ENCODE measurements around the gene PRF1.

PRF1 gene

DNA sequence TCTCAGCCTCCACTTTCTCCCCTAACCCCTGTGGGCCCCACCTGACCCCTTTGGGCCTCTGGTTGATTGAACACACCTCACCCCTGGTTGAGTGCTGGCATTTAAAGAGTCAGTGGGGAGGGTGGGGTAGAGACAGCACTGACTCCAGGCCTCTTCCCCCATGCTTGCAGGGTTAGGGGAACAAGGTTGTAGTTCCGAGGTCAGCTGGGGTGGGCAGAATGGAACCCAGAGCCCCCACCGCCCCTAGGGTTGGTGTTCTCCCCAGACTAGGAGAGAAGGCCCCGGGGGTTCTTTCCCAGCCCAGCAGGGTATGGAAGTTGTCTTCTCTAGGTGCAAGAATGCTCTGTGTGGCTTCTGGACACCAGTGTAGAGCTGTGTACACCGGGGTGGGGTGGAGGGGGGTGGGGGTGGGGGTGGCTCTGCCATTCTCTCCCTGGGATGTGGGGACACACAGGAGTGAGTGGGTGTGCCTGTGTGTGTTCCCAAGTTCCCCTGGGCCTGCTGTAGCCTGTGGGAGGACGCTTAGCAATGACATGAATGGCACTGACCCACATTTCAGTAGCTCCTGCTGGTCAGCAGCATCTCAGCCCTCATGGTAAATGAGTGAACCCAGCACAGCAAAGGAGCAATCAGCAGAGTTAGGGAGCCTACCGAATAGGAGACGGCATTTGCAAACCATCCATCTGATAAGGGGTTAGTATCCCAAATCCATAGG lies 33.6 kb downstream of the PRF1 start:
- TF ChIP-seq CTCF (conservative IDR thresholded peaks at IDR 0.05) = no peak
- H3K27ac ChIP-seq = no peak overlapping the region

- no peak for TF ChIP-seq CTCF (conservative IDR thresholded peaks at IDR 0.05)
- H3K27ac ChIP-seq = no peak overlapping the region
These were observed 34.4 kb downstream of the PRF1 start for GRCh38 chr10:70568113-70568512.

DNA sequence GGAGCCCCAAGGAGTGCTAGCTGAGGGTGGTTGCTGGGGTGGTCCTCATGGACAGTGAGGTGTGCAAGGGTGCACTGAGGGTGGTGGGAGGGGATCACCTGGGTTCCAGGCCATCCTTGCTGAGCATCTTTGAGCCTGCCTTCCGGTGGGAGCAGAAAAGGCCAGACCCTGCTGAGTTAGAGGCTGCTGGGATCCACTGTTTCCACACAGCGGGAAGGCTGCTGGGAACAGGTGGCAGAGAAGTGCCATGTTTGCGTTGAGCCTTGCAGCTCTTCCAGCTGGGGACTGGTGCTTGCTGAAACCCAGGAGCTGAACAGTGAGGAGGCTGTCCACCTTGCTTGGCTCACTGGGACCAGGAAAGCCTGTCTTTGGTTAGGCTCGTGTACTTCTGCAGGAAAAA lies 34.9 kb downstream of the PRF1 start:
- H3K27ac ChIP-seq = no peak overlapping the region
- TF ChIP-seq CTCF (conservative IDR thresholded peaks at IDR 0.05) = no peak

DNA sequence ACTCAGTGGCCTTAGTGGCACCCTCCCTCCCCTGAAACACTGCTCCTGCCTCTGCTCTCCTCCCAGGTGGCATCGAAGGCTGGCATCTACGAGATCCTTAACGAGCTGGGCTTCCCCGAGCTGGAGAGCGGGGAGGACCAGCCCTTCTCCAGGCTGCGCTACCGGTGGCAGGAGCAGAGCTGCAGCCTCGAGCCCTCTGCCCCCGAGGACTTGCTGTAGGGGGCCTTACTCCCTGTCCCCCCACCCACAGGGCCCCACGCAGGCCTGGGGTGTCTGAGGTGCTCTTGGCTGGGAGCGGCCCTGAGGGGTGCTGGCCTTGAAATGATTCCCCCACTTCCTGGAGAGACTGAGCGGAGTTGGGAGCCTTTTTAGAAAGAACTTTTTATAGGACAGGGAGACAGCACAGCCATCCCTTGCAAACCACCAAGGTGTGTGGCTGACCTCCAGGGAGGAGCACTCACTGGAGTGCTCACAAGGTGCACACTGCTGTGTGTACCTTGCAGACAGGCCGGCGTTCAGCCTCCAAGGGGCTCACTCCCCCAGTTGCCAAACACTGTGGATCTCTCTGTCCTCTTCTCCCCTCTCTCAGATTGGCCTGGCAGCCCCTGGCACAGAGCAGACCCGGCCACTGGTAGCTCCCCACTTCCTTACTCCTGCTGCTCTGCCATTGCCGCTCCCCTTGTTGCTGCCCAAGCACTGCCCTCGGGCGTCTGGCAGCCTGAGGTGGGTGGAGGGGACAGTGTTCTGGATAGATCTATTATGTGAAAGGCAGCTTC lies 35.8 kb downstream of the PRF1 start:
- no peak for TF ChIP-seq CTCF (conservative IDR thresholded peaks at IDR 0.05)
- H3K27ac ChIP-seq = no peak overlapping the region

GRCh38 chr10:70565556-70566514 lies 36.7 kb downstream of the PRF1 start:
- TF ChIP-seq CTCF (conservative IDR thresholded peaks at IDR 0.05) = no peak

DNA sequence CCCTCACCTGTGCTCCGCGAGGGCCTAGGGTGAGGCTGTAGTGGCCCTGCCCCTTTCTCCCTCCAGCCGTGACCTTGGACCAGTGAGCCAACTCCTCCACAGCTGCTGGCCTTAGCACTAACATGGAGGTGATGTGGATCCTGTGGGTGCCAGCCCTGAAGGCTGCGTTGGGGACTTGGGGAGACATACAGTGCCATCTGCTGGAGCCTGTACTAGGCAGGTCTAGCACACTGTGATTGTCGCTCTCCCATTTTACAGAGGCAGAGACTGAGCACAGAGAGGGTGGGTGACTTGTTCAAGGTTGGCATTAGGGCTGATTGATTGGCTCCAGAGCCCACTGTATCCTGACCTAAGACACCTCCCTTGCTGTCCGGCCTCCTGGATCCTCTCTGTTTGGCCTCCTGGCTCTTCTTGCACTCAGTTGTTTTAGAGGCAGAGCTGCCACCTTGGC lies 37.6 kb downstream of the PRF1 start:
- H3K27ac ChIP-seq = no peak overlapping the region
- no peak for TF ChIP-seq CTCF (conservative IDR thresholded peaks at IDR 0.05)

More at GRCh38 chr10:70565556-70566514, 36.7 kb downstream of the PRF1 start:
- H3K27ac ChIP-seq = no peak overlapping the region
